H1 (cell line): ENCODE data around the gene LLGL2. TPM values are rescaled to one million over a fixed set of nuclear protein-coding genes. Genes with fewer than 3 reads are reported as not detected.

Experiments
- EGR1 ChIP-seq: IDR thresholded peaks from 2 replicates; pipeline ENCODE4 v1.6.1; 2011; ENCODE audit warnings: low read depth, low read length, borderline replicate concordance
- RAD21 ChIP-seq, 2 experiments: IDR thresholded peaks in 1 of 2; conservative IDR thresholded peaks in 1 of 2; 2 replicates each; pipeline ENCODE4 v1.6.1; 2011; ENCODE audit warnings: low read depth in 2 of 2, low read length in 2 of 2, improper control_type of control experiment in 1 of 2, inconsistent platforms in 1 of 2, mild to moderate bottlenecking in 1 of 2, moderate library complexity in 1 of 2
- polyA plus RNA-seq, 7 experiments: library from polyadenylated mRNA; depleted of rRNA in 3 of 7; stranded (reverse) in 5 of 7; unstranded in 2 of 7; fragments of >200 nt in 5 of 7; fragments of 200-250 nt in 2 of 7; gene quantifications; 1 replicate in 5 of 7; 2 replicates in 1 of 7; 4 replicates in 1 of 7; pipeline versions ENCODE4 v1.2.1 to v1.2.3, GENCODE V29; 2011 to 2013; ENCODE audit warnings: missing spikeins in 2 of 7, mixed read lengths in 2 of 7
- total RNA-seq: library from RNA; stranded (reverse); fragmentation: NEBNext Ultra II Directional; extraction: Animal tissue kit (Norgen Biotek cat#: 25700); gene quantifications from 2 replicates; pipeline ENCODE4 v1.2.1, GENCODE V29; 2021

The LLGL2 gene
- total and polyA plus RNA-seq, 2 of the 8 experiments (the other 6 are each of a cell fraction or from before 2014, with no cell fraction given), result 64.5 to 77.1 TPM

GRCh38 chr17:75555679-75556153 is 30.2 kb downstream of the LLGL2 start (continued):
- TF ChIP-seq RAD21 (IDR thresholded peaks at IDR 0.05 in 1 of 2, conservative IDR thresholded peaks at IDR 0.05 in 1 of 2; ENCODE audit: low read depth in 2 of 2, low read length in 2 of 2) (no peak), EGR1 (no peak)
